ENCODE data around the gene FOXO3. TPM values are rescaled to one million over a fixed set of nuclear protein-coding genes. Genes with fewer than 3 reads are reported as not detected.

The FOXO3 gene
- total RNA-seq, 1 donor from 2014 or later = 34.6 TPM

DNA sequence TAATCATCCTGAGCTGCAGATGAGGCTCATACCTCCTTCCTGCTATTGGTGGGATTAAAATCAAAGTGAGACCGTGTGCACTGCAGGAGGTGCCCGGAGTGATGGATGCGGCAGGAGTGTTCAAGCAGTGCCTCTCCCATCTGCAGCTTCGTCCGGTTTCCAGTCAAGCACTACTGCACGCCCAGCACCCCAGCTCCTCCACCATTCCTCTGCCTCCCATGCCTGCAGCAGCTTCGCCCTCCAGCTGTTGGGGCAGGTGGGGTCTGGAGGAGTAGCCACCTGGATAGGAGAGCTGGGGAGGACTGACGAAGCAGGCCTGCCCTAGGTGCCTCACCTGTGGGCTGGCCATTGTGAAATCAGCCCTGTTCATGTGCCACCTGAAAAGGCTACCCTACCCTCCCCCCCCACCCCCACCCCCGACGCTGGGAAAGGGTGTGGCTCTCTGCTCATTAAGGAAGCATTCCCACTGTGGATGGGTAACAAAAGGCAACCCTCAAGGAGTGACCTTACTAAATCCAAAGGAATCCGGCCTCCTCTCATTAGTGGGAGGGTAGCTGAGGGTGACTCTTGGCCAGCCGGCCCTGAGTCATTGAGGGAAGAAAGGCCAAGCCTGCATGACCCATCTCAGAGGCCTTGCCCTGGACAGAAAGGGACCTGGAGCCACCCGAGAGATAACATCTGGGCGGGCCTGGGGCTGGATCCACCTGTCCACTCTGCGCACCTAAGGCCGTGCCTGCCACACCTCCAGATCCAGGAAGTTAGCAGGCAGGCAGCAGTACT lies 171.6 kb downstream of the FOXO3 start:
- no peak overlapping the region for H3K4me3 Mint-ChIP-seq (ENCODE audit: unreplicated experiment)
- H3K4me1 Mint-ChIP-seq (ENCODE audit: unreplicated experiment) = peaks cover 15% of the 10 kb centered on the region
- TF ChIP-seq, protein P1, sequence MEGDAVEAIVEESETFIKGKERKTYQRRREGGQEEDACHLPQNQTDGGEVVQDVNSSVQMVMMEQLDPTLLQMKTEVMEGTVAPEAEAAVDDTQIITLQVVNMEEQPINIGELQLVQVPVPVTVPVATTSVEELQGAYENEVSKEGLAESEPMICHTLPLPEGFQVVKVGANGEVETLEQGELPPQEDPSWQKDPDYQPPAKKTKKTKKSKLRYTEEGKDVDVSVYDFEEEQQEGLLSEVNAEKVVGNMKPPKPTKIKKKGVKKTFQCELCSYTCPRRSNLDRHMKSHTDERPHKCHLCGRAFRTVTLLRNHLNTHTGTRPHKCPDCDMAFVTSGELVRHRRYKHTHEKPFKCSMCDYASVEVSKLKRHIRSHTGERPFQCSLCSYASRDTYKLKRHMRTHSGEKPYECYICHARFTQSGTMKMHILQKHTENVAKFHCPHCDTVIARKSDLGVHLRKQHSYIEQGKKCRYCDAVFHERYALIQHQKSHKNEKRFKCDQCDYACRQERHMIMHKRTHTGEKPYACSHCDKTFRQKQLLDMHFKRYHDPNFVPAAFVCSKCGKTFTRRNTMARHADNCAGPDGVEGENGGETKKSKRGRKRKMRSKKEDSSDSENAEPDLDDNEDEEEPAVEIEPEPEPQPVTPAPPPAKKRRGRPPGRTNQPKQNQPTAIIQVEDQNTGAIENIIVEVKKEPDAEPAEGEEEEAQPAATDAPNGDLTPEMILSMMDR (IDR thresholded peaks at IDR 0.05; ENCODE audit: unreplicated experiment) = no peak
- H3K27me3 Mint-ChIP-seq (ENCODE audit: unreplicated experiment) = peaks cover under 1% of the 10 kb centered on the region
- no peaks in the 10 kb centered on the region for H3K36me3 Mint-ChIP-seq (ENCODE audit: low read depth, unreplicated experiment)
- H3K27ac Mint-ChIP-seq (ENCODE audit: unreplicated experiment) = no peak overlapping the region
- no peaks in the 10 kb centered on the region for H3K9me3 Mint-ChIP-seq (ENCODE audit: unreplicated experiment)
- no peak for DNase-seq (ENCODE audit: low spot score)

DNA sequence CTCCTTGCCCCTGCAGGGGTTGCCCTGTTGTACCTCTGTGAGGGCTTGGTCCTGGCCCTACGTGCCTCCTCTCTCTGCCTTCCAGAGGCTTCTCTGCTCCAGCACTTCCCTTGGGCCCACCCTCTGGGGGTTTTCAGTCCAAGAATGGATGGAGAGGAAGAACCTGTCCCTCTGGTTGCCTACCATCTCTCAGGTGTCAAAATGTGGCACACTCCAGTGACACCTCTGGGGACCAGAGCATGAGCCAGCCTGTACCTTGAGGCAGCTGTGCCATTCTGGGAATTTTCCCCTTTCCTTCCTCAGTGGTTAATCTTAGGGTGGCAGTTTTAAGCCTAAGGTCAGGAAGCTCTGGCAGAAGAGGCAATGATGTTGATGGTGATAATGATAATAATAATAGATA lies 172.3 kb downstream of the FOXO3 start:
- H3K9me3 Mint-ChIP-seq (ENCODE audit: unreplicated experiment) = no peaks in the 10 kb centered on the region
- TF ChIP-seq, protein P1 (IDR thresholded peaks at IDR 0.05; ENCODE audit: unreplicated experiment) = no peak
- peaks cover 15% of the 10 kb centered on the region for H3K4me1 Mint-ChIP-seq (ENCODE audit: unreplicated experiment)
- H3K36me3 Mint-ChIP-seq (ENCODE audit: low read depth, unreplicated experiment) = no peaks in the 10 kb centered on the region
- DNase-seq (ENCODE audit: low spot score) = no peak
- no peak overlapping the region for H3K4me3 Mint-ChIP-seq (ENCODE audit: unreplicated experiment)
- no peaks in the 10 kb centered on the region for H3K27me3 Mint-ChIP-seq (ENCODE audit: unreplicated experiment)
- no peak overlapping the region for H3K27ac Mint-ChIP-seq (ENCODE audit: unreplicated experiment)

DNA sequence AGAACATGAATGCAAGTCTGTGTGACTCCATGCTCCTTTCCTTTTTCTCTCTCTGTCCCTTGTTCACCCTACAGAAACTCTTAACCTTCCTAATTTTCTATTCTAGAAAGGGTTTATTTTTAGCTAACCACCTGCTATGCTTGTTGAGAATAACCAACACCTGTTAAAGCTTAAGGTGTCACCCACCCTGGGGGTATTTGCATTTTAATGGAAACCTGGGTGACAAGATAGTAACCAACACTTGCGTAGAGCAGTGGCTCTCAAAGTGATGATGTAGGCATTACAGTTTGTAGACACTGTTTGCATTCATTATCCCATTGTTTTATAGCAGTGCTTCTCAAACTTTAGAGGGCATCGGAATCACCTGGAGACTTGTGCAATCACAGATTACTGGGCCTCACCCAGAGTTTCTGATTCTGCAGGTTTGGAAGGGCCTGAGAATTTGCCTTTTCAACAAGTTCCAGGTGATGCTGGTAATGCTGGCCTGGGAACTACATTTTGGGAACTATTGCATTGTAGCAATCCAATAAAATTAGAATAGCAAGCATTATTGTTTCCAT lies 173.1 kb downstream of the FOXO3 start:
- TF ChIP-seq, protein P1 (IDR thresholded peaks at IDR 0.05; ENCODE audit: unreplicated experiment) = no peak
- no peaks in the 10 kb centered on the region for H3K27me3 Mint-ChIP-seq (ENCODE audit: unreplicated experiment)
- DNase-seq (ENCODE audit: low spot score) = no peak

More for the DNA sequence above, 173.1 kb downstream of the FOXO3 start:
- H3K36me3 Mint-ChIP-seq (ENCODE audit: low read depth, unreplicated experiment) = no peaks in the 10 kb centered on the region
- peaks cover 15% of the 10 kb centered on the region for H3K4me1 Mint-ChIP-seq (ENCODE audit: unreplicated experiment)
- no peak overlapping the region for H3K4me3 Mint-ChIP-seq (ENCODE audit: unreplicated experiment)
- H3K9me3 Mint-ChIP-seq (ENCODE audit: unreplicated experiment) = no peaks in the 10 kb centered on the region
- H3K27ac Mint-ChIP-seq (ENCODE audit: unreplicated experiment) = no peak overlapping the region

Measured in endothelial cell (in vitro differentiated cells).